Measurements from ENCODE around the gene TAF5L. TPM values are rescaled to one million over a fixed set of nuclear protein-coding genes. Genes with fewer than 3 reads are reported as not detected.

TAF5L gene
- total and polyA plus RNA-seq, 2 of the 13 experiments (the other 11 are each of a cell fraction or from before 2014, with no cell fraction given): 10.8 to 18.2 TPM

GRCh38 chr1:229558460-229559335 lies 67.2 kb downstream of the TAF5L start, which contains the start of gene ABCB10 (continued):
- TF ChIP-seq ZNF704 (CRISPR knock-in tag; IDR thresholded peaks at IDR 0.05; ENCODE audit: borderline replicate concordance) (peak; percentile 35; the same call in 1 of the 2 replicates), ZNF607 (CRISPR knock-in tag; IDR thresholded peaks at IDR 0.05; ENCODE audit: borderline replicate concordance) (peak; percentile 85), ZSCAN21 (CRISPR knock-in tag; IDR thresholded peaks at IDR 0.05; ENCODE audit: borderline replicate concordance) (peak; percentile 88), TP53 (CRISPR knock-in tag; conservative IDR thresholded peaks at IDR 0.05) (peak; percentile 79), TBX2 (CRISPR knock-in tag; IDR thresholded peaks at IDR 0.05; ENCODE audit: borderline replicate concordance) (peak; percentile 83), ZNF740 (CRISPR knock-in tag; IDR thresholded peaks at IDR 0.05) (peak; percentile 68; the same call in 1 of the 2 replicates), IKZF5 (CRISPR knock-in tag; IDR thresholded peaks at IDR 0.05) (peak; percentile 66; the same call in 1 of the 2 replicates), ZNF780A (CRISPR knock-in tag; IDR thresholded peaks at IDR 0.05) (peak; percentile 80; the same call in 1 of the 2 replicates), REL (CRISPR knock-in tag; conservative IDR thresholded peaks at IDR 0.05) (peak; percentile 85; the same call in 1 of the 2 replicates), SRSF9 (IDR thresholded peaks at IDR 0.05; ENCODE audit: borderline replicate concordance, insufficient read depth, low read depth, low read length, poor library complexity, severe bottlenecking) (no peak), RXRB (CRISPR knock-in tag; IDR thresholded peaks at IDR 0.05; ENCODE audit: borderline replicate concordance) (peak; percentile 61; the same call in 1 of the 2 replicates), POLR2G (IDR thresholded peaks at IDR 0.05; ENCODE audit: low read depth, low read length) (peak; percentile 46; the same call in 1 of the 2 replicates)
- TF ChIP-seq, protein P1, sequence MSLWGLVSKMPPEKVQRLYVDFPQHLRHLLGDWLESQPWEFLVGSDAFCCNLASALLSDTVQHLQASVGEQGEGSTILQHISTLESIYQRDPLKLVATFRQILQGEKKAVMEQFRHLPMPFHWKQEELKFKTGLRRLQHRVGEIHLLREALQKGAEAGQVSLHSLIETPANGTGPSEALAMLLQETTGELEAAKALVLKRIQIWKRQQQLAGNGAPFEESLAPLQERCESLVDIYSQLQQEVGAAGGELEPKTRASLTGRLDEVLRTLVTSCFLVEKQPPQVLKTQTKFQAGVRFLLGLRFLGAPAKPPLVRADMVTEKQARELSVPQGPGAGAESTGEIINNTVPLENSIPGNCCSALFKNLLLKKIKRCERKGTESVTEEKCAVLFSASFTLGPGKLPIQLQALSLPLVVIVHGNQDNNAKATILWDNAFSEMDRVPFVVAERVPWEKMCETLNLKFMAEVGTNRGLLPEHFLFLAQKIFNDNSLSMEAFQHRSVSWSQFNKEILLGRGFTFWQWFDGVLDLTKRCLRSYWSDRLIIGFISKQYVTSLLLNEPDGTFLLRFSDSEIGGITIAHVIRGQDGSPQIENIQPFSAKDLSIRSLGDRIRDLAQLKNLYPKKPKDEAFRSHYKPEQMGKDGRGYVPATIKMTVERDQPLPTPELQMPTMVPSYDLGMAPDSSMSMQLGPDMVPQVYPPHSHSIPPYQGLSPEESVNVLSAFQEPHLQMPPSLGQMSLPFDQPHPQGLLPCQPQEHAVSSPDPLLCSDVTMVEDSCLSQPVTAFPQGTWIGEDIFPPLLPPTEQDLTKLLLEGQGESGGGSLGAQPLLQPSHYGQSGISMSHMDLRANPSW (CRISPR knock-in tag; IDR thresholded peaks at IDR 0.05; ENCODE audit: borderline replicate concordance): peak; percentile 51; the same call in 1 of the 2 replicates
